HEK293 (cell line): ENCODE measurements around the gene LRRN1.

ENCODE experiments used
- CTCF ChIA-PET: fragments of 350-600 bp; formaldehyde crosslinking; extraction: SDS; loops from one replicate; lab custom pipeline; 2021; ENCODE audit warnings: antibody characterized with exemption; lab: Yijun Ruan, JAX
- POLR2A ChIA-PET: fragments of 300-600 bp; formaldehyde crosslinking; extraction: SDS; loops from one replicate; lab custom pipeline; 2020; ENCODE audit warnings: antibody characterized with exemption, inconsistent platforms; lab: Yijun Ruan, JAX
- H3K27ac ChIP-seq: fragments of 200-500 bp; sonication (Bioruptor generic); 2 replicates; pipeline ENCODE4 v1.5.1; 2014; ENCODE audit warnings: low read depth, low read length, control low read depth, inconsistent platforms; ENCODE audit errors: extremely low read depth
- H3K36me3 ChIP-seq, 2 experiments: fragments of 200-500 bp in 1 of 2; sonication (Bioruptor generic) in 1 of 2; 1 replicate in 1 of 2; 2 replicates in 1 of 2; pipeline ENCODE4 v1.5.1; 2014 to 2017; ENCODE audit warnings: inconsistent platforms in 2 of 2, low read length in 2 of 2; ENCODE audit not compliant: control insufficient read depth in 2 of 2, insufficient read depth in 1 of 2
- H3K4me1 ChIP-seq: fragments of 200-500 bp; sonication (Bioruptor generic); 2 replicates; pipeline ENCODE4 v1.5.1; 2014; ENCODE audit warnings: mild to moderate bottlenecking, low read length, inconsistent platforms; ENCODE audit not compliant: control insufficient read depth, insufficient read depth
- H3K4me3 ChIP-seq: 2 replicates; pipeline ENCODE4 v1.5.1; 2011; ENCODE audit warnings: low read depth, mild to moderate bottlenecking, control low read depth, low read length, moderate library complexity
- H3K9me3 ChIP-seq: fragments of 200-500 bp; sonication (Bioruptor generic); 2 replicates; pipeline ENCODE4 v1.5.1; 2014; ENCODE audit warnings: low read depth, low read length, inconsistent platforms; ENCODE audit not compliant: control insufficient read depth, insufficient read depth
- BCL11A ChIP-seq: fragments of 450-650 bp; formaldehyde crosslinking; IDR thresholded peaks from 2 replicates; pipeline ENCODE4 v1.5.1; 2016; ENCODE audit warnings: low read depth, missing biosample characterization, missing genetic modification characterization
- GLIS2 ChIP-seq: fragments of 450-650 bp; formaldehyde crosslinking; IDR thresholded peaks from 2 replicates; pipeline ENCODE4 v1.5.1; 2016; ENCODE audit warnings: missing biosample characterization, missing genetic modification characterization
- MEIS1 ChIP-seq: sonication (generic); formaldehyde crosslinking; IDR thresholded peaks from 2 replicates; pipeline ENCODE4 v1.8.1; 2022; ENCODE audit warnings: missing genetic modification reagents, mild to moderate bottlenecking, borderline replicate concordance
- TRIM28 ChIP-seq: IDR thresholded peaks from 2 replicates; pipeline ENCODE4 v1.6.1; 2011; ENCODE audit warnings: low read length, control low read depth, borderline replicate concordance
- ZBTB10 ChIP-seq: fragments of 450-650 bp; formaldehyde crosslinking; IDR thresholded peaks from 2 replicates; pipeline ENCODE4 v1.5.1; 2016; ENCODE audit warnings: missing biosample characterization, missing genetic modification characterization
- ZBTB26 ChIP-seq: fragments of 450-650 bp; formaldehyde crosslinking; optimal IDR thresholded peaks from 2 replicates; pipeline ENCODE3; 2016; ENCODE audit warnings: missing biosample characterization, mild to moderate bottlenecking, missing genetic modification characterization
- ZBTB6 ChIP-seq: fragments of 450-650 bp; formaldehyde crosslinking; IDR thresholded peaks from 2 replicates; pipeline ENCODE4 v1.5.1; 2017; ENCODE audit warnings: missing biosample characterization, missing genetic modification characterization
- ZBTB7A ChIP-seq: fragments of 450-650 bp; formaldehyde crosslinking; IDR thresholded peaks from 2 replicates; pipeline ENCODE4 v1.5.1; 2016; ENCODE audit warnings: low read depth, missing biosample characterization, missing genetic modification characterization
- ZBTB8A ChIP-seq: fragments of 450-650 bp; formaldehyde crosslinking; IDR thresholded peaks from 2 replicates; pipeline ENCODE4 v1.5.1; 2016; ENCODE audit warnings: missing biosample characterization, missing genetic modification characterization
- ZIC2 ChIP-seq: fragments of 450-650 bp; formaldehyde crosslinking; IDR thresholded peaks from 2 replicates; pipeline ENCODE4 v1.5.1; 2016; ENCODE audit warnings: missing biosample characterization, missing genetic modification characterization
- ZNF184 ChIP-seq: fragments of 450-650 bp; IDR thresholded peaks from 2 replicates; pipeline ENCODE4 v1.5.1; 2018; ENCODE audit warnings: missing biosample characterization, mild to moderate bottlenecking, missing genetic modification characterization
- ZNF221 ChIP-seq: fragments of 450-650 bp; formaldehyde crosslinking; IDR thresholded peaks from 2 replicates; pipeline ENCODE4 v1.5.1; 2017; ENCODE audit warnings: missing biosample characterization, missing genetic modification characterization, borderline replicate concordance
- ZNF335 ChIP-seq: fragments of 450-650 bp; formaldehyde crosslinking; conservative IDR thresholded peaks from 2 replicates; pipeline ENCODE4 v1.5.1; 2016; ENCODE audit warnings: missing biosample characterization, missing genetic modification characterization
- ZNF341 ChIP-seq: fragments of 450-650 bp; formaldehyde crosslinking; IDR thresholded peaks from 2 replicates; pipeline ENCODE4; 2016; ENCODE audit warnings: low read depth, missing biosample characterization, missing genetic modification characterization
- ZNF398 ChIP-seq: fragments of 450-650 bp; formaldehyde crosslinking; IDR thresholded peaks from 2 replicates; pipeline ENCODE4 v1.5.1; 2017; ENCODE audit warnings: missing biosample characterization, missing genetic modification characterization
- ZNF660 ChIP-seq: fragments of 450-650 bp; IDR thresholded peaks from 2 replicates; pipeline ENCODE4 v1.5.1; 2018; ENCODE audit warnings: missing biosample characterization, mild to moderate bottlenecking, missing genetic modification characterization
- ZNF776 ChIP-seq: fragments of 450-650 bp; formaldehyde crosslinking; IDR thresholded peaks from 2 replicates; pipeline ENCODE4 v1.5.0; 2017; ENCODE audit warnings: missing biosample characterization, missing genetic modification characterization, borderline replicate concordance
- ZNF785 ChIP-seq: fragments of 450-650 bp; formaldehyde crosslinking; IDR thresholded peaks from 2 replicates; pipeline ENCODE4 v1.5.1; 2016; ENCODE audit warnings: missing biosample characterization, missing genetic modification characterization
- ZNF830 ChIP-seq: fragments of 450-650 bp; IDR thresholded peaks from 2 replicates; pipeline ENCODE4 v1.5.0; 2018; ENCODE audit warnings: missing biosample characterization, missing genetic modification characterization, low read depth, mild to moderate bottlenecking, moderate library complexity
- ZSCAN23 ChIP-seq: fragments of 450-650 bp; formaldehyde crosslinking; IDR thresholded peaks from 2 replicates; pipeline ENCODE4 v1.5.1; 2016; ENCODE audit warnings: missing biosample characterization, missing genetic modification characterization
- TF ChIP-seq, protein P1 (sequence below): fragments of 450-650 bp; formaldehyde crosslinking; IDR thresholded peaks from 2 replicates; pipeline ENCODE4 v1.5.1; 2017; ENCODE audit warnings: missing biosample characterization, mild to moderate bottlenecking, missing genetic modification characterization, moderate library complexity

The LRRN1 gene

DNA sequence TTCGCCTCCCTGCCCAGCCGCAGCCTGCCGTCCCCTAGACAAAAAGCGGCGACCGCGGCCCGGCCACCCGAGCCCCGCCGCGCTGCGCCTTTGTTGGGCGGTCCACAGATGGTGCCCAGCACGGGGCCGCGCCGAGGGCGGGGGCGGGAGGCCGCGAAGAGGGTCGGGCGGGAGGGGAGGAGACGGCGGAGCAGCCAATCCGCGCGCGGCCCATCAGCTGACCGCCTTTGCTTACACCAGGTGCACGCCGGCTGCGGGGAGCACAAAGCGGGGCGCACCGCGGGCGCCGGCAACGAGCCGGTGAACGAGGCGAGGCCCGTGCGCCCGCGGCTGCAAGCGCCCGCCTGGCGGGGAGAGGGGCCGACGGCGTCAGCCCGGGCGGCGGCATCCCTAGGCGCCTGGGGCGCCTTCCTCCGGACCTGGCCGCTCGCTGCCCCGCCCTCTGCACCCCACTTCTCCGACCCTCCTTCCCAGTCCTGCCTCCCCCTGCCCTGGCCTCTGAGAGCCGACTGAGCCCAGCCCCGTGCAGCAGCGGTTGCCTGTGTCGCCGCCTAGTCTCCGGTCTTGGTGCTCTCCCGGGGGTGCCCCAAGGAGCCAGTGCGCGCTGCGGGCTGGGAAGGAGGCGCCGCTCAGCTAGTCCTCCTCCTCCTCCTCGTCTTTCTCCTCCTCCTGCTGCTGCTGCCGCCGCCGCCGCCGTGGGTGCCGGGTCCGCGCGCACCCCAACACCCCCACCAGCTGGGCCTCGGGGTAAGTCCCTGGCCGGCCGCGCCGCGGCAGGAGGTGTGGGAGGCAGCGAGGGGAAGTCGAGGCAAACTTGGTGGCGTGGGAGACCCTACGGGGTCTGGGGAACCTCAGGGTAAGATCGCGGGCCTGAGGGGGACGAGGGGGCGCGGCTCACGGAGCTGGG lies at the start of gene LRRN1:
TSS of gene LRRN1 (plus strand) at position 259 of the 907 bp plus-strand sequence. CDS start 45,211 bp downstream, outside the sequence.
- H3K9me3 ChIP-seq = no peaks in the 10 kb centered on the region; the same call in 1 of the 2 replicates
- TF ChIP-seq ZBTB10 (peak; percentile 65; the same call in 1 of the 2 replicates), ZBTB8A (tag by site-specific recombination) (0 out of 2 replicates have a peak, but pooled peaks have one; percentile 33), TRIM28 (no peak), ZIC2 (peak; percentile 24), GLIS2 (tag by site-specific recombination) (peak; percentile 63), ZNF398 (peak; percentile 15; the same call in 1 of the 2 replicates), ZBTB6 (no peak), ZBTB26 (tag by site-specific recombination) (peak; percentile 53)
- TF ChIP-seq, protein P1, sequence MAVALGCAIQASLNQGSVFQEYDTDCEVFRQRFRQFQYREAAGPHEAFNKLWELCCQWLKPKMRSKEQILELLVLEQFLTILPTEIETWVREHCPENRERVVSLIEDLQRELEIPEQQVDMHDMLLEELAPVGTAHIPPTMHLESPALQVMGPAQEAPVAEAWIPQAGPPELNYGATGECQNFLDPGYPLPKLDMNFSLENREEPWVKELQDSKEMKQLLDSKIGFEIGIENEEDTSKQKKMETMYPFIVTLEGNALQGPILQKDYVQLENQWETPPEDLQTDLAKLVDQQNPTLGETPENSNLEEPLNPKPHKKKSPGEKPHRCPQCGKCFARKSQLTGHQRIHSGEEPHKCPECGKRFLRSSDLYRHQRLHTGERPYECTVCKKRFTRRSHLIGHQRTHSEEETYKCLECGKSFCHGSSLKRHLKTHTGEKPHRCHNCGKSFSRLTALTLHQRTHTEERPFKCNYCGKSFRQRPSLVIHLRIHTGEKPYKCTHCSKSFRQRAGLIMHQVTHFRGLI (tag by site-specific recombination) = peak; percentile 85
- ChIA-PET CTCF (no interaction called here), POLR2A (no interaction called here)
- H3K36me3 ChIP-seq = no peaks in the 10 kb centered on the region
- peak within 1 kb of the TSS; percentile 55 for H3K4me3 ChIP-seq
- no peaks in the 10 kb centered on the region for H3K4me1 ChIP-seq
- H3K27ac ChIP-seq = peak within 1 kb of the TSS; percentile 74; the same call in 1 of the 2 replicates

DNA sequence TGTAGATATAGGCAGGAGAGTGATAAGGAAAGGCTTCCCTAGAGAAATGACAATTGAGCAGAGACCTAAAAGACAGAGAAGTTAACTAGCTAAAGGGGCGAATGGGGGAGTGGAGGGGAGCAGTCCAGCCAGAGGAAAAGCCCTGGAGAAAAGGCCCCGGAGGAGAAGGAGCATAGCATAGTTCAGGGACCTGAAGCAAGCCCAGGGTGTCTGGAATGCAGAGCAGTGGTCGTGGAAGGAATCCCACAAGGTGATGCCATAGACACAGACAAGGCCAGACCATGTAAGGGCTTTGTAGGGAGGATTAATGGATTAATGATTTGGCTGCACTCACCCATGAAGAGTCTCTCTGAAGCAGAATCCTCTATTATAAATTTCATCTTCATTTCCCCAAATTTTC lies 45.8 kb upstream of the LRRN1 start:
- ChIA-PET POLR2A (no interaction called here), CTCF (no interaction called here)
- Histone ChIP-seq H3K4me1 (no peaks in the 10 kb centered on the region), H3K36me3 (no peaks in the 10 kb centered on the region), H3K4me3 (no peak overlapping the region), H3K27ac (no peak overlapping the region), H3K9me3 (no peaks in the 10 kb centered on the region)
- TF ChIP-seq ZBTB7A (tag by site-specific recombination) (no peak), MEIS1 (no peak), ZNF335 (no peak), ZNF660 (tag by site-specific recombination) (no peak), ZNF785 (tag by site-specific recombination) (no peak), ZNF184 (no peak), ZNF830 (no peak), ZNF341 (tag by site-specific recombination) (no peak), ZNF776 (tag by site-specific recombination) (no peak), ZSCAN23 (no peak), BCL11A (tag by site-specific recombination) (no peak), ZNF221 (no peak)
